Activated CD4-positive, alpha-beta T cell treated with anti-CD3 and anti-CD28 coated beads, Interleukin-2, amount 50 U/mL, for 24 hours (primary cell): ENCODE data around the gene ALOX12.
A peak's percentile ranks its signal among the peaks of the same experiment; 100 is the strongest.

Experiments used
- DNase-seq, 2 donors: peaks; one replicate each; pipeline ENCODE4 v3.0.0-alpha.2; 2020; ENCODE audit warnings: low read depth in 1 of 2, low spot score in 1 of 2

Gene ALOX12

DNA sequence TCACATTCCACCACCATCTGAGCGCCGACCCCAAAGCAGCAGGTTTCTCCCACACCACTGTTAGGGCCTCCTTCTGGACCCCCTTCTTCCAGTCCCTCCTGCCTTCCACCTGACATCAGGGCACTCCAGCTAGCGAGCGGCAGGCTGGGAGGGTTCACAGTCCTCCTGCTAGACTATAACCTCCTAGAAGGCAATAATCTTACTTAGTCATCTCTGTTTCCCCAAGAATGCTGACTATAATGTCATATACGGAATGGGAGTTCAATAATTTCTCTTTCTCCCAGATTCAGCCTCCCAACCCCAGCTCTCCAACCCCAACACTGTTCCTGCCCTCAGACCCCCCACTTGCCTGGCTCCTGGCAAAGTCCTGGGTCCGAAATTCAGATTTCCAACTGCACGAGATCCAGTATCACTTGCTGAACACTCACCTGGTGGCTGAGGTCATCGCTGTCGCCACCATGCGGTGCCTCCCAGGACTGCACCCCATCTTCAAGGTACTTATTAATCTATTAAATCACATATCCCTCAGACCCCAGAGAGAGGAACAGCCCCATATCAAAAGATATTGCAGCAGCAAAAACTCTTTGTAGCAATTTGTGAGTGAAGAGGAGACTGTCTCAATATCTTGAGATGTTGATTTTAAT, 5.6 kb downstream of the ALOX12 start:
- DNase-seq = no peak

DNA sequence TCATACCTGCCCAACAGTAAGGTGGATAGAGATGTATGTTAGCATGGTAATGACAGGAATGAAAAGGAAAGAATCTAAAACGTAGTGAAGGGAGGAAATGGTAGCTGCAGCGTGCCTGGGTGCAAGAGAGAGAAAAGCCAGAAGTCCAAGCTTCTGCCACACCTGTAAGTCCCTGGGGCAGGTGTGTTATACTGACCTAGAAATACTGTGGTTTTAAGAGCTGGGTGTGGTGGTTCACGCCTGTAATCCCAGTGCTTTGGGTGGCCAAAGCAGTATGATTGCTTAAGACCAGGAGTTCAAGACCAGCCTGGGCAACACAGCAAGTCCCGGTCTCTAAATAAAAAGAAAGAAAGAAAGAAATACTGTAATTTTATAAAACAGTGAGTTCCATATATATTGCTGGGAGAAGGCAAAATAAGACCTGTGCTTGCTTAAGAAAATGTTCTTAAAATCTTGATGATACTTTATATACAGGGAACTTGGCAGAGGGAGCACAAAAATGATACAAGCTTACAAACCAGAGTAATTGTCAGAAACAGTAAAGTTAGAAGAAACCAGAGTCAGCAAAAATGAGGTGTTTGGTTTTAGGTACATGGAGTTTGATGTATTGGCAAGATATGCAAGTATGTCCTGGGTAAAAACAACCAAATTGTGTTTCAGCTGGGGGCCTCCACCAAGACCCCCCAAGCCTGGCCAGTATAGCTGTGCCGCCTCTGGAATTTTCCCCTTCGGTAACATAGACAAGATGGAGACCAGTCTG, 6.6 kb downstream of the ALOX12 start:
- DNase-seq = no peak

GRCh38 chr17:7003745-7004144, 7.9 kb downstream of the ALOX12 start:
- no peak for DNase-seq

DNA sequence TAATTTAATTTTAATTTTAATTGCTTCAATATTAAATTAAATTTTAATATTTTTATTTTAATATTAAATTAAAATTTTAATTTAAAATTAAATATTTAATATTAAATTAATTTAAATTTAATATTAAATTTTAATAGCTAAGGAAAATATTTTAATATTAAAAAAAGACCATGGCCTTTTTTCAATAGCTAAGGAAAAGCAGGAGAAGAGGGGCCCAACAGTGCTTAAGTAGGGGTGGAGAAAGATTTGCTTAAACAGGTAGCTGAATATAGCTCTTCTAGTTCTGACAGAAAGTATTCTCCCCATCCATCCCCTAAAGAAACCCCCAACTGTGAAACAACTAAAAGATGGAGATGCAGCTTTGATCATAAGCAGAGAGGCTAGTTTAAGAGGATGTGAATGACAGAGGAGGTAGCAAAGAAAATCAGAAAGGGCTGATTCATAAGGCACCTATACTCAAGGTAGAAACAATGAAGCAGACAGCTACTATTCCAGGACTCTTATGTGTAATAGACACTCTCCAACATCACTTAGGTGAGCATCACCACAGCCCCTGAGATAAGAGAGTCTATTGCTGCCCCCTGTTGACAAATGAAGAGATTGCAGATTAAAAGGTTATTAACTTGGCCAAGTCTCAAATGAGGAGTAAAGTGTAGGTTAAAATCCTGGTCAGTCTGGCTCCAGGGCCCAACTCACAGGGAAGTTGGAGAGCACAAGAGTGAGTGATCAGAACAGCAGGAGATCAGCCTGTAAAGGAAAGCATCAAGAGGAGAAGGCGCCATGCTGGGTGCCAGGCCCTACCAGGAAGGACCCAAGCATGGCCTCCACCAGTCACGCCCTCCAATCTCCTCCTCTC, 8.8 kb downstream of the ALOX12 start:
- DNase-seq = peak in 1 of 2 donors; percentile 56

- no peak for DNase-seq
These were observed 9.9 kb downstream of the ALOX12 start for GRCh38 chr17:7005716-7006115.

- no peak for DNase-seq
These were observed 11.3 kb downstream of the ALOX12 start for GRCh38 chr17:7007143-7007542.

GRCh38 chr17:7010523-7010922, 14.7 kb downstream of the ALOX12 start:
- no peak for DNase-seq

- no peak for DNase-seq
These were observed 15.6 kb downstream of the ALOX12 start for GRCh38 chr17:7011415-7011814.

- DNase-seq = no peak
These were observed 16.0 kb downstream of the ALOX12 start for GRCh38 chr17:7011942-7012254.

- DNase-seq = peak; percentile 94 to 95
These were observed 18.6 kb downstream of the ALOX12 start for GRCh38 chr17:7014261-7014994.

GRCh38 chr17:7014995-7015958, 19.4 kb downstream of the ALOX12 start:
- DNase-seq = peak; percentile 38 to 79

- no peak for DNase-seq
These were observed 20.6 kb downstream of the ALOX12 start for GRCh38 chr17:7016418-7016817.

GRCh38 chr17:7016886-7017826, 21.3 kb downstream of the ALOX12 start:
- DNase-seq = no peak

DNA sequence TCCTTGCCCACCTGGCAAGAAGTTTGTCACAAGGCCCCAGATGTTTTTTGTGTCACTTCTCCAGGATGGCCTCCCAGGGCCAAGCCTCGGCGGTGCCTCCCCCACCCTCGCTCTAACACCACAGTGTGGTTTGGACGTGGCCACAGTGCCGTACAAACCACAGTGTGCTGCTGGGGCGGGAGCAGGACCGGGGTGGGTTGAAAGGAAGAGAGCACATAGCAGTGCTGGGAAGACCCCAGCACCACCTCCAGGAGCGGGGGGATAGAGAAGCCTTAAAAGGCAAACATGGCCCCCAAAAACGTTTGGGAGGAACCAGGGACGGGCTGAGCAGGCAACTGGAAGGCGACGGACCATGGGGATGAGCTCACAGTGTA, 22.0 kb downstream of the ALOX12 start:
- DNase-seq = no peak

- DNase-seq = no peak
These were observed 22.6 kb downstream of the ALOX12 start for GRCh38 chr17:7018331-7018964.

- DNase-seq = no peak
These were observed 23.5 kb downstream of the ALOX12 start for GRCh38 chr17:7019367-7019766.

DNA sequence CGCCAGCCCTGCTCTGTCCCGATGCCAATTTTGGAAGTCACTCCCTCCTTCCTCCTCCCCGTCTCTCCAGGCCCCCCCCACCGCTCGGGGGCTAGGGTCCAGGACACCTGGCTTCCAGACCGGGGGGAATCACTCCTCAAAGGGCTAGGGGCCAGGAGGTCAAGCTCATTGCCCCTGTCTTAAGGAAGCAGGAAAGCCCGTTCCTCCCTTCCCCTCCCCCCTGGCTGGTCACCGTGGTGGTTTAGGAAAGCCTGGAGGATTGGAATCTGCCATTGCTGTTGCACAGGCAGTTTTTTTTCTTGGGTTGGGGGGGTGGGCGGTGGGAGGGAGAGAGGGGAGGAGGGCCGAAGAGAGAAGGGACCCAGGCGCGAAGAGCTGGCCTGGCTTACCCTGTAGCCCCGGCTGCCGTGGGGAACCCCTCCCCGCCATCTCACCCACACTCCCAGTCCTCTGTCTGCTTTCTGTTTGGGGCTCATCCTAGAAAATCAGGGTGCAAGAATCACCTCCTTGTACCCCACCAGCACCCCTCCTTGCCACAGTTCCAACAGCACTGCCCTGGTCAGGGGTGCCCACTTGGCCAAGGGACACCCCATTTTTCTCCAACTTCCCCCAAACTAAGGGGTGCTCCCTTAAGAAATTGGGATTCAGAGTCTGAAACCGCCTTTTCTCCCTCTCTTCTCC, 24.1 kb downstream of the ALOX12 start:
- DNase-seq = no peak
